H7 (cell line): Measurements from ENCODE around the gene TRNAU1AP. TPM values are rescaled to one million over a fixed set of nuclear protein-coding genes. Genes with fewer than 3 reads are reported as not detected.
"Not testable (repeated sequence)": the region's sequence is repeated elsewhere in the genome, so short reads cannot be mapped to it uniquely, and the experiment has no call there.

Experiments used
- DNase-seq: peaks from one replicate; pipeline ENCODE4 v3.0.0; 2012
- H3K27me3 ChIP-seq: 2 replicates; pipeline ENCODE4 v1.6.0; 2011; ENCODE audit warnings: mild to moderate bottlenecking, low read length; ENCODE audit not compliant: control insufficient read depth, insufficient read depth
- H3K36me3 ChIP-seq: replicated peaks from 2 replicates; pipeline ENCODE4 v1.5.1; 2011; ENCODE audit warnings: low read length; ENCODE audit not compliant: control insufficient read depth, insufficient read depth
- H3K4me3 ChIP-seq: 2 replicates; pipeline ENCODE4 v1.5.1; 2011; ENCODE audit warnings: low read depth, mild to moderate bottlenecking, control low read depth, low read length, moderate library complexity; ENCODE audit not compliant: insufficient read depth
- total RNA-seq: library from RNA; depleted of rRNA; stranded (reverse); fragments of >200 nt; shearing (Covaris generic); gene quantifications from 2 replicates; pipeline ENCODE4 v1.2.3, GENCODE V29; 2014

Gene TRNAU1AP
- total RNA-seq, 1 experiment from 2014 or later = 35.3 TPM

- peak; percentile 44 for DNase-seq
- Histone ChIP-seq H3K4me3 (peak overlapping the region; percentile 89), H3K36me3 (no peaks in the 10 kb centered on the region; the same call in 1 of the 2 replicates), H3K27me3 (no peaks in the 10 kb centered on the region)
Measured at GRCh38 chr1:28517649-28517999, 35.3 kb upstream of the TRNAU1AP start.

- H3K4me3 ChIP-seq = peak overlapping the region; percentile 89
- DNase-seq = peak; percentile 98
Measured at GRCh38 chr1:28518000-28518744, 34.7 kb upstream of the TRNAU1AP start.

GRCh38 chr1:28518745-28519341, 34.0 kb upstream of the TRNAU1AP start:
- peak overlapping the region; percentile 89 for H3K4me3 ChIP-seq
- H3K27me3 ChIP-seq = no peaks in the 10 kb centered on the region
- no peaks in the 10 kb centered on the region; the same call in 1 of the 2 replicates for H3K36me3 ChIP-seq
- peak; percentile 55 for DNase-seq

More at GRCh38 chr1:28518000-28518744, 34.7 kb upstream of the TRNAU1AP start:
- H3K27me3 ChIP-seq = no peaks in the 10 kb centered on the region
- H3K36me3 ChIP-seq = no peaks in the 10 kb centered on the region; the same call in 1 of the 2 replicates

GRCh38 chr1:28519946-28520725, 32.7 kb upstream of the TRNAU1AP start:
- peaks cover 3% of the 10 kb centered on the region for H3K36me3 ChIP-seq
- DNase-seq = peak; percentile 19
- no peak overlapping the region for H3K4me3 ChIP-seq
- no peaks in the 10 kb centered on the region for H3K27me3 ChIP-seq

- H3K27me3 ChIP-seq, DNase-seq, H3K36me3 ChIP-seq, H3K4me3 ChIP-seq: not testable (repeated sequence)
Measured at GRCh38 chr1:28520796-28521195, 32.1 kb upstream of the TRNAU1AP start.

GRCh38 chr1:28521502-28522164, 31.3 kb upstream of the TRNAU1AP start:
- peak; percentile 17 for DNase-seq
- Histone ChIP-seq H3K27me3 (no peaks in the 10 kb centered on the region), H3K4me3 (no peak overlapping the region), H3K36me3 (peaks cover 3% of the 10 kb centered on the region)

- not testable (repeated sequence) for H3K4me3 ChIP-seq, DNase-seq, H3K36me3 ChIP-seq, H3K27me3 ChIP-seq
Measured at GRCh38 chr1:28522537-28522936, 30.3 kb upstream of the TRNAU1AP start.

- DNase-seq, H3K27me3 ChIP-seq, H3K4me3 ChIP-seq, H3K36me3 ChIP-seq: not testable (repeated sequence)
Measured at GRCh38 chr1:28525002-28525642, 27.8 kb upstream of the TRNAU1AP start.

GRCh38 chr1:28526886-28527285, 26.0 kb upstream of the TRNAU1AP start:
- peaks cover 14% of the 10 kb centered on the region for H3K36me3 ChIP-seq

GRCh38 chr1:28530456-28530855, 22.4 kb upstream of the TRNAU1AP start:
- Histone ChIP-seq H3K4me3 (no peak overlapping the region), H3K27me3 (no peaks in the 10 kb centered on the region), H3K36me3 (peaks cover 23% of the 10 kb centered on the region)
- DNase-seq = peak; percentile 52

More at GRCh38 chr1:28526886-28527285, 26.0 kb upstream of the TRNAU1AP start:
- Histone ChIP-seq H3K4me3 (no peak overlapping the region), H3K27me3 (no peaks in the 10 kb centered on the region)
- DNase-seq = no peak

- Histone ChIP-seq H3K4me3 (no peak overlapping the region), H3K36me3 (peaks cover 44% of the 10 kb centered on the region), H3K27me3 (no peaks in the 10 kb centered on the region)
- DNase-seq = no peak
Measured at GRCh38 chr1:28534671-28535070, 18.2 kb upstream of the TRNAU1AP start.

GRCh38 chr1:28535180-28535579, 17.7 kb upstream of the TRNAU1AP start:
- no peaks in the 10 kb centered on the region for H3K27me3 ChIP-seq
- H3K36me3 ChIP-seq = peaks cover 40% of the 10 kb centered on the region
- H3K4me3 ChIP-seq = no peak overlapping the region
- peak; percentile 15 for DNase-seq

GRCh38 chr1:28537457-28538199, 15.3 kb upstream of the TRNAU1AP start:
- Histone ChIP-seq H3K4me3 (no peak overlapping the region), H3K36me3 (peaks cover 27% of the 10 kb centered on the region), H3K27me3 (no peaks in the 10 kb centered on the region)
- no peak for DNase-seq
